Measurements from ENCODE around the gene TMEM184A.

GRCh38 chr7:1534330-1535099 is 21.5 kb downstream of the TMEM184A start:
- no peak for TF ChIP-seq CTCF (IDR thresholded peaks at IDR 0.05 in 4 of 5, conservative IDR thresholded peaks at IDR 0.05 in 1 of 5)
- TF ChIP-seq POLR2A (IDR thresholded peaks at IDR 0.05) = no peak
